HG03175 (cell line): Measurements from ENCODE around the gene ZFHX3.

ENCODE experiments used
- ATAC-seq: cut with Tn5 transposase; IDR thresholded peaks from one replicate; pipeline ENCODE4 v1.9.1; 2021; ENCODE audit warnings: mild to moderate bottlenecking, moderate library complexity; ENCODE audit not compliant: unreplicated experiment

The ZFHX3 gene

GRCh38 chr16:72854267-72854959, 193.5 kb downstream of the ZFHX3 start:
- ATAC-seq, result no peak

- ATAC-seq, result no peak
These were observed 194.2 kb downstream of the ZFHX3 start for GRCh38 chr16:72853575-72854266.

- ATAC-seq, result no peak
These were observed 195.5 kb downstream of the ZFHX3 start for GRCh38 chr16:72852421-72852820.

GRCh38 chr16:72850853-72851252, 197.1 kb downstream of the ZFHX3 start:
- no peak for ATAC-seq

GRCh38 chr16:72850021-72850420, 197.9 kb downstream of the ZFHX3 start:
- no peak for ATAC-seq

- no peak for ATAC-seq
These were observed 198.9 kb downstream of the ZFHX3 start for GRCh38 chr16:72848759-72849664.

GRCh38 chr16:72848028-72848400, 199.9 kb downstream of the ZFHX3 start:
- no peak for ATAC-seq

- no peak for ATAC-seq
These were observed 200.5 kb downstream of the ZFHX3 start for GRCh38 chr16:72847187-72848027.

- no peak for ATAC-seq
These were observed 201.3 kb downstream of the ZFHX3 start for GRCh38 chr16:72846594-72846993.

- ATAC-seq, result no peak
These were observed 202.5 kb downstream of the ZFHX3 start for GRCh38 chr16:72845322-72846020.

- ATAC-seq, result no peak
These were observed 203.6 kb downstream of the ZFHX3 start for GRCh38 chr16:72844225-72844920.

GRCh38 chr16:72841506-72841905, 206.4 kb downstream of the ZFHX3 start:
- ATAC-seq, result no peak

- no peak for ATAC-seq
These were observed 207.1 kb downstream of the ZFHX3 start for GRCh38 chr16:72840631-72841381.

- ATAC-seq, result no peak
These were observed 209.0 kb downstream of the ZFHX3 start for GRCh38 chr16:72838951-72839350.

GRCh38 chr16:72838586-72838910, 209.4 kb downstream of the ZFHX3 start:
- ATAC-seq, result no peak

GRCh38 chr16:72837846-72838585, 209.9 kb downstream of the ZFHX3 start:
- ATAC-seq, result no peak

- ATAC-seq, result no peak
These were observed 210.9 kb downstream of the ZFHX3 start for GRCh38 chr16:72836985-72837384.

- ATAC-seq, result no peak
These were observed 211.7 kb downstream of the ZFHX3 start for GRCh38 chr16:72836181-72836580.
